Ishikawa (cell line): ENCODE results near the gene EDN3.

ENCODE experiments used
- CEBPB ChIP-seq: IDR thresholded peaks from 2 replicates; pipeline ENCODE4 v1.6.1; 2012
- CREB1 ChIP-seq: IDR thresholded peaks from 2 replicates; pipeline ENCODE4 v1.6.1; 2012; ENCODE audit warnings: low read depth
- EGR1 ChIP-seq: IDR thresholded peaks from 2 replicates; pipeline ENCODE4 v1.6.1; 2012
- EP300 ChIP-seq: IDR thresholded peaks from 2 replicates; pipeline ENCODE4 v1.6.1; 2012; ENCODE audit warnings: borderline replicate concordance
- FOXM1 ChIP-seq: IDR thresholded peaks from 2 replicates; pipeline ENCODE4 v1.6.1; 2012; ENCODE audit warnings: low read depth, borderline replicate concordance
- NFIC ChIP-seq: IDR thresholded peaks from 2 replicates; pipeline ENCODE4 v1.6.1; 2012
- RAD21 ChIP-seq: IDR thresholded peaks from 2 replicates; pipeline ENCODE4 v1.6.1; 2012; ENCODE audit warnings: low read depth
- TAF1 ChIP-seq: IDR thresholded peaks from 2 replicates; pipeline ENCODE4 v1.6.1; 2012; ENCODE audit warnings: low read depth, mild to moderate bottlenecking
- TCF12 ChIP-seq: IDR thresholded peaks from 2 replicates; pipeline ENCODE4 v1.6.1; 2012; ENCODE audit warnings: low read depth
- TEAD4 ChIP-seq: IDR thresholded peaks from 2 replicates; pipeline ENCODE4 v1.6.1; 2012
- YY1 ChIP-seq: IDR thresholded peaks from 2 replicates; pipeline ENCODE4 v1.6.1; 2012; ENCODE audit warnings: low read depth
- ZBTB7A ChIP-seq: IDR thresholded peaks from 2 replicates; pipeline ENCODE4 v1.6.1; 2012; ENCODE audit warnings: low read depth
- TF ChIP-seq, protein P1 (sequence below): IDR thresholded peaks from 2 replicates; pipeline ENCODE4 v1.6.1; 2012; ENCODE audit warnings: low read depth, mild to moderate bottlenecking
- TF ChIP-seq, protein P2 (sequence below): IDR thresholded peaks from 2 replicates; pipeline ENCODE4 v1.6.1; 2012
- TF ChIP-seq, protein P3 (sequence below): IDR thresholded peaks from 2 replicates; pipeline ENCODE4 v1.6.1; 2012

EDN3 gene

DNA sequence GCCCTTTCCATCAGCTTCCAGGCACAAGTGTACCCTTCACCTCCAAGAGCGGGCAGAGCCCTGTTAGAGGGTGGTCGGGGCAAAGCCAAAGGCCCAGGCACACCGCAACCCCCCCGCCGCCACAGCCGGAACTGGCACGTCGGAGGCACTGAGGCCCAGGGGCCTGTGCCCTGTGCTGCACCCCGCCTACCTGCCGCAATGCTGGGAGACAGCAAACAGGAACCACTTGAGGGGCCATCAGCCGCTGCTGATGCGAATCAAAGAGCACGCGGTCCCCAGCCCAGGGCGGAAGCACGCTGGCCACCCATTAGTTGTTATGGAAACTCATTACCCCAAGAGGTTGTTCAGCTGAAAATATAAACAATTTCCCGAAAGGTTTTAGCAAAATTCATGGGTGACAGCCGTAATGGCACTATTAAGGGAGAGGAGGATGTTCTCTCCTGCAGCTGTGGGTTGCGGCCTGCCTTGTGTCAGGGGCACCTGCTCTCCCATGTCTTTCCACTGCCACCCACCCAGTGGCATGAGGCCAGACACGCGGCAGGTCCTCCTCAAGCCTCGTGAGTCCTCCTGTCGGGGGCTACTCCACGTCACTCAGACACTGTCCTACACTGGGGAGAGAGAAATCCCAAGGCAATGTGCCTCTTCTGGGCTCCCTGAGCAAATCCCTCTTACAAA is 65.3 kb downstream of the EDN3 start:
- TF ChIP-seq, protein P1, sequence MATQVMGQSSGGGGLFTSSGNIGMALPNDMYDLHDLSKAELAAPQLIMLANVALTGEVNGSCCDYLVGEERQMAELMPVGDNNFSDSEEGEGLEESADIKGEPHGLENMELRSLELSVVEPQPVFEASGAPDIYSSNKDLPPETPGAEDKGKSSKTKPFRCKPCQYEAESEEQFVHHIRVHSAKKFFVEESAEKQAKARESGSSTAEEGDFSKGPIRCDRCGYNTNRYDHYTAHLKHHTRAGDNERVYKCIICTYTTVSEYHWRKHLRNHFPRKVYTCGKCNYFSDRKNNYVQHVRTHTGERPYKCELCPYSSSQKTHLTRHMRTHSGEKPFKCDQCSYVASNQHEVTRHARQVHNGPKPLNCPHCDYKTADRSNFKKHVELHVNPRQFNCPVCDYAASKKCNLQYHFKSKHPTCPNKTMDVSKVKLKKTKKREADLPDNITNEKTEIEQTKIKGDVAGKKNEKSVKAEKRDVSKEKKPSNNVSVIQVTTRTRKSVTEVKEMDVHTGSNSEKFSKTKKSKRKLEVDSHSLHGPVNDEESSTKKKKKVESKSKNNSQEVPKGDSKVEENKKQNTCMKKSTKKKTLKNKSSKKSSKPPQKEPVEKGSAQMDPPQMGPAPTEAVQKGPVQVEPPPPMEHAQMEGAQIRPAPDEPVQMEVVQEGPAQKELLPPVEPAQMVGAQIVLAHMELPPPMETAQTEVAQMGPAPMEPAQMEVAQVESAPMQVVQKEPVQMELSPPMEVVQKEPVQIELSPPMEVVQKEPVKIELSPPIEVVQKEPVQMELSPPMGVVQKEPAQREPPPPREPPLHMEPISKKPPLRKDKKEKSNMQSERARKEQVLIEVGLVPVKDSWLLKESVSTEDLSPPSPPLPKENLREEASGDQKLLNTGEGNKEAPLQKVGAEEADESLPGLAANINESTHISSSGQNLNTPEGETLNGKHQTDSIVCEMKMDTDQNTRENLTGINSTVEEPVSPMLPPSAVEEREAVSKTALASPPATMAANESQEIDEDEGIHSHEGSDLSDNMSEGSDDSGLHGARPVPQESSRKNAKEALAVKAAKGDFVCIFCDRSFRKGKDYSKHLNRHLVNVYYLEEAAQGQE = no peak
- TF ChIP-seq, protein P2, sequence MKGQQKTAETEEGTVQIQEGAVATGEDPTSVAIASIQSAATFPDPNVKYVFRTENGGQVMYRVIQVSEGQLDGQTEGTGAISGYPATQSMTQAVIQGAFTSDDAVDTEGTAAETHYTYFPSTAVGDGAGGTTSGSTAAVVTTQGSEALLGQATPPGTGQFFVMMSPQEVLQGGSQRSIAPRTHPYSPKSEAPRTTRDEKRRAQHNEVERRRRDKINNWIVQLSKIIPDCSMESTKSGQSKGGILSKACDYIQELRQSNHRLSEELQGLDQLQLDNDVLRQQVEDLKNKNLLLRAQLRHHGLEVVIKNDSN = no peak
- TF ChIP-seq, protein P3, sequence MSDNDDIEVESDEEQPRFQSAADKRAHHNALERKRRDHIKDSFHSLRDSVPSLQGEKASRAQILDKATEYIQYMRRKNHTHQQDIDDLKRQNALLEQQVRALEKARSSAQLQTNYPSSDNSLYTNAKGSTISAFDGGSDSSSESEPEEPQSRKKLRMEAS = no peak
- TF ChIP-seq CEBPB = no peak
- TF ChIP-seq EP300 = no peak
- no peak for TF ChIP-seq EGR1
- TF ChIP-seq TCF12 = no peak
- no peak for TF ChIP-seq TEAD4
- TF ChIP-seq FOXM1 = no peak
- TF ChIP-seq CREB1 = no peak
- TF ChIP-seq ZBTB7A = no peak
- TF ChIP-seq RAD21 = no peak
- TF ChIP-seq YY1 = no peak
- no peak for TF ChIP-seq NFIC

DNA sequence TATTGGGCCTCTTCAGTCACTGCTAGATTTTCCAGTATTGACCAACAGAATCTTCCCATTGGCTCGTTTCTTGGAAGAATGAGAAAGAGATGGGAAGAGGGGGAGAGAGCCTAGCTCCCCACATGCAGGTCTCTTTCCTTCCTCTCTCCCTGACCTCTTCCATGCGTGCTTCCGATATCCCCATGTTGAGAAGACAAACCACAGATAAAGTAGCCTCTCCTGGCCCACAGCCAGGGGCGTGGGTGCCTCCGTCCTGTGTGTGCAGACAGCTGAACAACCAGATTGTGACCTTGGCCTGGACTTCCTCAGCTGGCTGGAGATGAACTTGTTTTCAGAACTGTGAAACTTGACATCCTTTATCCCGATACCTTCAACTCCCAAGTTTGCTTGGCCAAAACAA is 71.0 kb downstream of the EDN3 start:
- TF ChIP-seq CEBPB (no peak), TEAD4 (no peak), ZBTB7A (no peak), NFIC (no peak), YY1 (no peak), EP300 (no peak), RAD21 (no peak), TAF1 (no peak)
- TF ChIP-seq, protein P3 = no peak

DNA sequence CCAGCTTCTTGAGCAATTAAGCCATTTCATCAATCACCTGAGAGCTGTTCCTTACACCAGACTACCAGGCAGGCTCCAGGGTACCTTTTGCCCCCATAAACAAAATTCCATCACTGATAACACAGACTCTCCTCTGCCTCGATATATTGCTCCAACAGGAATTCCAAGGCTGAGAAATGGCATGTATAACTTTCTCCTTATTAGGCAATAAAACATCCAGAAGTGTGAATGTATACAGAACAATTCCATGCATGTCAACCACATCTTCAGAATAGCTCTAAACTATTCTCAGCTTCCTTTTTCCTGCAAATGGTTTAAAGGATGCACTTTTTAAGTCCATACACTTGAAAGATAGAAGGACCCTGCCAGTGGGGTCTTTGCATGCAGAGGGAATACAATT is 73.8 kb downstream of the EDN3 start:
- TF ChIP-seq, protein P3 = no peak
- TF ChIP-seq EGR1 = no peak
- TF ChIP-seq, protein P2 = no peak
- TF ChIP-seq TEAD4 = no peak

DNA sequence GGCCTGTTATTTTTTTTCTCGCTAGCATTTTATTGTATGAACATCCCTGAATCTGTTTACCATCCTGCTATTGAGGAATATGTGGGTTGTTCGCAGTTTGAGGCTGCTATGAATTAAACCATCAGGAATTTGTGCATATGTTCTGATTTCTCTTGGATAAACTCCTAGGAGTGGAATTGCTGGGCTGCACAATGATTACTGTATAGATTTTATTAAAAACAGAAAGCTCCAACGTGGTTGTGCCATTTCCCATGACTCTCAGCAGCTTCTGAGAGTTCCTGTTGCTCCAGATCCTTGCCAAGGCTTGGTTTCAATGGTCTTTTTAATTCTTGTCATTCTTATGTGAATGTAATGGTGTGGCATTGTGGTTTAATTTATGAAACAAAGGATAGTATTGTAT is 75.1 kb downstream of the EDN3 start:
- TF ChIP-seq EP300 = no peak
- no peak for TF ChIP-seq ZBTB7A
- TF ChIP-seq FOXM1 = no peak
- no peak for TF ChIP-seq CREB1
- TF ChIP-seq YY1 = no peak
- TF ChIP-seq, protein P3 = no peak
- TF ChIP-seq, protein P2 = no peak
- no peak for TF ChIP-seq RAD21
- TF ChIP-seq TAF1 = no peak
- TF ChIP-seq TCF12 = no peak
- no peak for TF ChIP-seq NFIC
- no peak for TF ChIP-seq EGR1
- TF ChIP-seq TEAD4 = no peak
- no peak for TF ChIP-seq CEBPB
- TF ChIP-seq, protein P1 = no peak
